ENCODE data around the gene CCDC146. TPM values are rescaled to one million over a fixed set of nuclear protein-coding genes. Genes with fewer than 3 reads are reported as not detected.

The CCDC146 gene
- total and polyA plus RNA-seq, 9 of the 15 experiments (the other 6 are each of a cell fraction or from before 2014, with no cell fraction given) = 0.10 to 0.98 (median 0.26) TPM; not detected in 1

DNA sequence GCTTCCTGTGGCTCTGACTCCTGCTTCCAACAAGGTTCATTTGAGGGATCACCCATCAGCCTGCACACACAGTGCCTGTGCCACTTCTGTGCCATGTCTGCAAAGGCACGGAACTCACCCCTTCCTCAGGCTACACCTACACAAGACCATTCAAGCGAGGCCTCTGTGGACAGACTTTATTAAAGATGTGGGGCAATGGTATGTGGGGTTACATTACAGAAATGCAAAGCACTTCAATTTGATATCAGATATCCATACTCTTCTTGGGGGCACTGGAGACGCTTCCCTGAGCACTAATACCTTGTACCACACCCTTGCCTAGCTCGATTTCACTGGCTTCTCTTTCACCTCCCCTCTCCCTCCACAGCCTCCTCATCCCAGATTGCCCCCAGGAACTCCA lies 161.6 kb downstream of the CCDC146 start:
- ATAC-seq (no peak), FAIRE-seq (no peak), DNase-seq (ENCODE audit: extremely low read depth in 1 of 4, low spot score in 3 of 4) (no peak)
- H3K4me2 ChIP-seq (ENCODE audit: insufficient read depth, low read length) = no peak overlapping the region
- H2AFZ ChIP-seq (ENCODE audit: low read depth, low read length) = no peak overlapping the region
- intact Hi-C loops (cut with micrococcal nuclease) (no loop called here), in situ Hi-C loops (cut with MboI) (no loop called here)
- no peaks in the 10 kb centered on the region for H3K36me3 ChIP-seq (ENCODE audit: control insufficient read depth, insufficient read depth, low read length)
- H3K4me3 ChIP-seq = no peak overlapping the region
- TF ChIP-seq C11orf30 (IDR thresholded peaks at IDR 0.05; ENCODE audit: low read depth) (no peak), MYC (IDR thresholded peaks at IDR 0.05; ENCODE audit: low read depth, low read length) (no peak), MYC (CRISPR knock-in tag; IDR thresholded peaks at IDR 0.05; ENCODE audit: borderline replicate concordance, low read depth) (no peak), FOSL1 (tag; conservative IDR thresholded peaks at IDR 0.05) (no peak), EP400 (IDR thresholded peaks at IDR 0.05) (no peak), STAG1 (CRISPR knock-in tag; IDR thresholded peaks at IDR 0.05; ENCODE audit: borderline replicate concordance) (no peak)
- TF ChIP-seq, protein P1, sequence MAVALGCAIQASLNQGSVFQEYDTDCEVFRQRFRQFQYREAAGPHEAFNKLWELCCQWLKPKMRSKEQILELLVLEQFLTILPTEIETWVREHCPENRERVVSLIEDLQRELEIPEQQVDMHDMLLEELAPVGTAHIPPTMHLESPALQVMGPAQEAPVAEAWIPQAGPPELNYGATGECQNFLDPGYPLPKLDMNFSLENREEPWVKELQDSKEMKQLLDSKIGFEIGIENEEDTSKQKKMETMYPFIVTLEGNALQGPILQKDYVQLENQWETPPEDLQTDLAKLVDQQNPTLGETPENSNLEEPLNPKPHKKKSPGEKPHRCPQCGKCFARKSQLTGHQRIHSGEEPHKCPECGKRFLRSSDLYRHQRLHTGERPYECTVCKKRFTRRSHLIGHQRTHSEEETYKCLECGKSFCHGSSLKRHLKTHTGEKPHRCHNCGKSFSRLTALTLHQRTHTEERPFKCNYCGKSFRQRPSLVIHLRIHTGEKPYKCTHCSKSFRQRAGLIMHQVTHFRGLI (CRISPR knock-in tag; IDR thresholded peaks at IDR 0.05) = no peak
- POLR2A ChIA-PET = interaction anchor here (0.7 kb wide), 1 partner anchor 24 kb away, joined by 3 read pairs; no protein-coding TSS in a partner anchor
- no peak overlapping the region for H3K27ac ChIP-seq (ENCODE audit: extremely low read depth, low read depth, low read length)
- H3K9me1 ChIP-seq (ENCODE audit: control insufficient read depth, insufficient read depth, low read length) = no peaks in the 10 kb centered on the region
- no peaks in the 10 kb centered on the region for H4K20me1 ChIP-seq (replicated peaks; ENCODE audit: control insufficient read depth, insufficient read depth, low read length)
- H3K79me2 ChIP-seq (ENCODE audit: control insufficient read depth, insufficient read depth, low read length) = no peaks in the 10 kb centered on the region
- H3K27me3 ChIP-seq (ENCODE audit: control insufficient read depth in 2 of 2, insufficient read depth in 2 of 2, low read length in 2 of 2) = peaks cover 2 to 13% of the 10 kb centered on the region in 2 experiments; a peak in 1 of 5 replicates
- H3K9me3 ChIP-seq (replicated peaks; ENCODE audit: control insufficient read depth, insufficient read depth, low read depth, low read length) = no peaks in the 10 kb centered on the region
- WGBS (ENCODE audit: insufficient coverage, low coverage, missing lambda C conversion rate) = 0% methylated on average over 4 of the region's 4 CpGs
- H3K4me1 ChIP-seq (replicated peaks in 1 of 2; ENCODE audit: control insufficient read depth in 2 of 2, insufficient read depth in 2 of 2, low read length in 2 of 2) = no peaks in the 10 kb centered on the region
- BruUV-seq (replicated peaks) = no TSS peak
- CTCF ChIA-PET (ENCODE audit: low intra/inter-chr PET ratio) = no interaction called here
- H3K9ac ChIP-seq (ENCODE audit: insufficient read depth in 1 of 2, low read depth in 2 of 2, low read length in 2 of 2) = no peak overlapping the region

Measured in K562 (cell line).